KMS-11 (cell line): ENCODE results near the gene TPBGL.

Experiments
- H2AFZ ChIP-seq: fragments of 200-600 bp; sonication (generic); 2 replicates; pipeline ENCODE4 v1.6.1; 2016; ENCODE audit warnings: antibody characterized with exemption, mixed run types, low read depth
- H3K27ac ChIP-seq: fragments of 200-600 bp; sonication (generic); 2 replicates; pipeline ENCODE4 v1.6.1; 2016; ENCODE audit warnings: mild to moderate bottlenecking, mixed run types
- H3K27me3 ChIP-seq: fragments of 200-600 bp; sonication (generic); 2 replicates; pipeline ENCODE4 v1.6.1; 2017; ENCODE audit warnings: mild to moderate bottlenecking, low read depth, mixed run types, moderate library complexity; ENCODE audit not compliant: insufficient read depth
- H3K36me3 ChIP-seq: fragments of 200-600 bp; sonication (generic); 2 replicates; pipeline ENCODE4 v1.6.1; 2017; ENCODE audit warnings: mild to moderate bottlenecking, mixed run types; ENCODE audit not compliant: insufficient read depth
- H3K4me1 ChIP-seq: fragments of 200-600 bp; sonication (generic); 2 replicates; pipeline ENCODE4 v1.6.1; 2016; ENCODE audit warnings: mild to moderate bottlenecking, low read depth, mixed run types; ENCODE audit not compliant: poor library complexity, severe bottlenecking
- H3K4me2 ChIP-seq: fragments of 200-600 bp; sonication (generic); 2 replicates; pipeline ENCODE4 v1.7.0; 2016; ENCODE audit warnings: mild to moderate bottlenecking, mixed run types
- H3K4me3 ChIP-seq: fragments of 200-600 bp; sonication (generic); IDR thresholded peaks from 2 replicates; pipeline ENCODE4 v1.6.1; 2017; ENCODE audit warnings: low read depth, low read length, mixed read lengths; ENCODE audit not compliant: insufficient read depth
- H3K79me2 ChIP-seq: fragments of 200-600 bp; sonication (generic); 2 replicates; pipeline ENCODE4 v1.6.1; 2016; ENCODE audit warnings: low read depth, mixed run types; ENCODE audit not compliant: insufficient read depth
- H3K9ac ChIP-seq: fragments of 200-600 bp; sonication (generic); 2 replicates; pipeline ENCODE4 v1.6.1; 2016; ENCODE audit warnings: mild to moderate bottlenecking, mixed run types
- H4K20me1 ChIP-seq: fragments of 200-600 bp; sonication (generic); 2 replicates; pipeline ENCODE4 v1.6.1; 2016; ENCODE audit warnings: mild to moderate bottlenecking, mixed run types; ENCODE audit not compliant: insufficient read depth
- CTCF ChIP-seq: fragments of 200-600 bp; sonication (generic); conservative IDR thresholded peaks from 2 replicates; pipeline ENCODE4 v1.6.1; 2017; ENCODE audit warnings: low read depth, mild to moderate bottlenecking, antibody characterized with exemption, low read length, moderate library complexity, mixed read lengths

Gene TPBGL

GRCh38 chr11:75204012-75204674 is 36.4 kb upstream of the TPBGL start:
- no peak overlapping the region for H2AFZ ChIP-seq
- TF ChIP-seq CTCF: no peak
- H3K36me3 ChIP-seq: no peaks in the 10 kb centered on the region
- H3K79me2 ChIP-seq: no peaks in the 10 kb centered on the region
- H3K4me3 ChIP-seq: no peak overlapping the region
- H3K27ac ChIP-seq: no peak overlapping the region
- no peaks in the 10 kb centered on the region for H3K27me3 ChIP-seq
- H3K4me1 ChIP-seq: no peaks in the 10 kb centered on the region
- H3K4me2 ChIP-seq: no peak overlapping the region
- H3K9ac ChIP-seq: no peak overlapping the region
- no peaks in the 10 kb centered on the region for H4K20me1 ChIP-seq

GRCh38 chr11:75204685-75205563 is 35.6 kb upstream of the TPBGL start:
- Histone ChIP-seq H3K4me3 (no peak overlapping the region), H3K79me2 (no peaks in the 10 kb centered on the region), H3K9ac (no peak overlapping the region), H2AFZ (no peak overlapping the region), H4K20me1 (no peaks in the 10 kb centered on the region), H3K4me2 (no peak overlapping the region), H3K4me1 (no peaks in the 10 kb centered on the region), H3K27me3 (no peaks in the 10 kb centered on the region), H3K27ac (no peak overlapping the region), H3K36me3 (no peaks in the 10 kb centered on the region)
- peak; percentile 84 for TF ChIP-seq CTCF

- no peak overlapping the region for H2AFZ ChIP-seq
- no peak overlapping the region for H3K4me3 ChIP-seq
- no peak overlapping the region for H3K4me2 ChIP-seq
- H4K20me1 ChIP-seq: no peaks in the 10 kb centered on the region
- no peaks in the 10 kb centered on the region for H3K36me3 ChIP-seq
- H3K4me1 ChIP-seq: no peaks in the 10 kb centered on the region
- no peak for TF ChIP-seq CTCF
- H3K9ac ChIP-seq: no peak overlapping the region
- H3K27ac ChIP-seq: no peak overlapping the region
- H3K79me2 ChIP-seq: no peaks in the 10 kb centered on the region
- no peaks in the 10 kb centered on the region for H3K27me3 ChIP-seq
Measured at GRCh38 chr11:75205564-75206020, 35.0 kb upstream of the TPBGL start.

- Histone ChIP-seq H3K36me3 (no peaks in the 10 kb centered on the region), H3K27ac (no peak overlapping the region), H3K4me2 (no peak overlapping the region), H3K27me3 (no peaks in the 10 kb centered on the region), H4K20me1 (no peaks in the 10 kb centered on the region), H3K4me3 (no peak overlapping the region), H3K79me2 (no peaks in the 10 kb centered on the region), H3K9ac (no peak overlapping the region), H3K4me1 (no peaks in the 10 kb centered on the region), H2AFZ (no peak overlapping the region)
- TF ChIP-seq CTCF: no peak
Measured at GRCh38 chr11:75208446-75208845, 32.1 kb upstream of the TPBGL start.
